ENCODE results near the gene CTXN3.
"Not testable (repeated sequence)": the region's sequence is repeated elsewhere in the genome, so short reads cannot be mapped to it uniquely, and the experiment has no call there.

Gene CTXN3

DNA sequence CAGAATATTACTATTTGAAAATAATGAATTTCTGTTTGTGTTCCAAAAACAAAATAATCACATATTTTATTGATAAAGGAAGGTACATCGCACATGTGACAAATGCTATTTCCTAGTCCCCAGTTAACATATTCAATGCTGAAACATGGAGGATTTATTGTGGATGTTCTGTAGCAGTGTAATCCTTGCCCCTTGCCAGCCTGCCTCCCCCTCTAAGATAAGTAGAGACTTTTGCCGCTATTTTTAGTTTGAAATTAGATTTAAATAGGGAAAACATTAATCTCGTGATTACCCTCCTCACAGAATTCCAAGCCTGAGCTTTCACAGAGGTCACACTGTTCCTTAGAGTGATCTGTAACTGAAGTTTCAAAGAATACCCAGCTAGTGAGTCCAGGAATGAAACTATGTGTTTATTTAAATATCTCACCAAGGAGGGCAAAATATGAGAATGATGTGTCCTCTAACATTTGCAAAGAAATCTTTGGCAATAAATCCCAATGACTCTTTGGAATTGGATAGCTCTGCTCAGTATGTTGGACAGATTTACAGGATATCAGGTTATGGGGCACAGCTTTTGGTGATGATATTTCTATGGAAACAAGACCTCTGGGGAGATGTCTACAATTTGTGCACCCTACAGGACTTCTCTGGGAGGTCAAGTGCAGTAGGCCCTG, 17.3 kb downstream of the CTXN3 start:
- Mint-ChIP-seq H3K4me1 (ENCODE audit: low read depth) (no peaks in the 10 kb centered on the region), H3K27me3 (ENCODE audit: low read depth) (no peaks in the 10 kb centered on the region), H3K27ac (no peak overlapping the region), H3K4me3 (no peak overlapping the region), H3K9me3 (no peaks in the 10 kb centered on the region), H3K36me3 (ENCODE audit: low read depth) (no peaks in the 10 kb centered on the region)
- no peak for DNase-seq (ENCODE audit: low spot score)

DNA sequence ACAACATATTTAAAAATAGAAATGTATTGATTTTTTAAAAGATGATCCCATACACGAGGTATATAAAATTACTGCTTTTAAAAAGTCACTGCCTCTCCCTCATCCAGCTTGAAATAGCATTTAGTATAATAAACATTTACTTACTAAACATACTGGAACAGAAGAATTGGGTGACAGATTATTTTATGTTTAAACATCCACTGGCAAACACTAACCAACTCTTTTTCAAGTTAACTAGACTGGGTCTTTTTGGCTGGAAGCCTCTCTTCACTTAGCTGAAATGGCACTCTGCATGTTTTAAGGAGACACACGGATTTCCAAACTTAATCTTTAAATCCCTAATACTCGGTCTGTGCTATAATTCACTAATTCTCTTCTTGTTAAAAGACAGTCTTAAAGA, 19.0 kb downstream of the CTXN3 start:
- no peaks in the 10 kb centered on the region for H3K27me3 Mint-ChIP-seq (ENCODE audit: low read depth)
- H3K4me1 Mint-ChIP-seq (ENCODE audit: low read depth), result no peaks in the 10 kb centered on the region
- DNase-seq (ENCODE audit: low spot score), result no peak
- H3K9me3 Mint-ChIP-seq, result no peaks in the 10 kb centered on the region
- no peak overlapping the region for H3K27ac Mint-ChIP-seq
- H3K36me3 Mint-ChIP-seq (ENCODE audit: low read depth), result no peaks in the 10 kb centered on the region
- no peak overlapping the region for H3K4me3 Mint-ChIP-seq

DNA sequence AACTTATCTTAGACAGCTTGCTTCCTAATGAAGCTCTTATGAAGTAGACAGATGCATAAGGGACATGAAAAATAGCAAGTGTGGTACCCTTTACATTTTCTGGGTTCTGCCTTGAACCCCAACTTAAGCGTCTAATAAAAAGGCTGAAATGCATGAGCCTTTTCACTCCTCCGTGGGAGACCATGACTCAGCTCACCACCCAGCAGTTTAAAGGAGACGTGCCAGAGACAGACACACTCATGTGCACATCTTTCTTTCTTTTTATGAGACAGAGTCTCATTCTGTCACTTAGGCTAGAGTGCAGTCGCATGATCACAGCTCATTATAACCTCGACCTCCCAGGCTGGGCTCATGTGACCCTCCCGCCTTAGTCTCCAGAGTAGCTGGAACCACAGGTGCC, 22.3 kb downstream of the CTXN3 start:
- Mint-ChIP-seq H3K36me3 (ENCODE audit: low read depth) (no peaks in the 10 kb centered on the region), H3K27ac (no peak overlapping the region), H3K4me1 (ENCODE audit: low read depth) (no peaks in the 10 kb centered on the region), H3K4me3 (no peak overlapping the region), H3K9me3 (no peaks in the 10 kb centered on the region), H3K27me3 (ENCODE audit: low read depth) (no peaks in the 10 kb centered on the region)
- no peak for DNase-seq (ENCODE audit: low spot score)

DNA sequence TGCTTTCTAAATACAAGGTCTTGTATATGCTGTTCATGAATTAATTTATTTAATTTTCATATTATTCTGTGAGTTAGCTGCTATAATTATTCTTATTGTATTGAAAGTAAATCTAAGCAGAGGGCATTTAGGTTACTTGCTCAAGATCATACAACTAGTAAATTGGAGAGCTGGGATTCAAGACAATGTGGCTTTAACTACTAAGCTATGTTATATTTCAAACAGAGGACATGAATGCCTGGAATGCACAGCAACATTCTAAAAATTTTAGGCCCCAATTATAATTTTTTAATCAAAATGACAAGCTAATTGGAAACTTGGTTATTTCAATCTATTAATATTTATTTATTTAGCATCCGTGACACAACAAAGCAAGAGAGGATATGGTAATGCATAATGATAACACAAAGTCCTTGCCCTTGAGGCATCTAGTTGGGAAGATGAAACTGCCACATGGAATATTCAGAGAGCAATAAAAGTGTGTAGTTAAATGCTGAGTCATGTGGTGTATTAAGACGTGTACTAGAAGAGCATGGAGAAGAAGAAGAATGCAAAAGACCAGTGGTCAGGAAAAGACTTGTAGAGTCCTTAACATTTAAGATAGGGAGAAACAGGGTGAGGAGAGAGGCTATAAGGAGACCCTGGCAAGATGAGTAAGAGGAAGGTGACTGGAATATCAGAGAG, 24.4 kb downstream of the CTXN3 start:
- Mint-ChIP-seq H3K4me1 (ENCODE audit: low read depth) (no peaks in the 10 kb centered on the region), H3K9me3 (no peaks in the 10 kb centered on the region)
- no peak for DNase-seq (ENCODE audit: low spot score)

DNA sequence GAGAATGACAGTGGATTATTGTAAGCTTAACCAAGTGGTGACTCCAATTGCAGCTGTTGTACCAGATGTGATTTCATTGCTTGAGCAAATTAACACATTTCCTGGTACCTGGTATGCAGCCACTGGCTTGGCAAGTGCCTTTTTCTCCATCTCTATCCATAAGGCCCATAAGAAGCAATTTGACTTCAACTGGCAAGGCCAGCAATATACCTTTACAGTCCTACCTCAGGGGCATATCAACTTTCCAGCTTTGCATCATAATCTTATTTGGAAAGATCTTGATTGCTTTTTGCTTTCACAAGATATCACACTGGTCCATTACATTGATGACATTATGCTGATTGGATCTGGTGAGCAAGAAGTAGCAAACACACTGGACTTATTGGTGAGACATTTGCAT, 28.1 kb downstream of the CTXN3 start:
- not testable (repeated sequence) for H3K9me3 Mint-ChIP-seq; DNase-seq (ENCODE audit: low spot score); H3K4me1 Mint-ChIP-seq (ENCODE audit: low read depth); H3K27me3 Mint-ChIP-seq (ENCODE audit: low read depth); H3K36me3 Mint-ChIP-seq (ENCODE audit: low read depth); H3K4me3 Mint-ChIP-seq; H3K27ac Mint-ChIP-seq

More for the DNA sequence above, 24.4 kb downstream of the CTXN3 start:
- Mint-ChIP-seq H3K27me3 (ENCODE audit: low read depth) (no peaks in the 10 kb centered on the region), H3K36me3 (ENCODE audit: low read depth) (no peaks in the 10 kb centered on the region), H3K4me3 (no peak overlapping the region), H3K27ac (no peak overlapping the region)

DNA sequence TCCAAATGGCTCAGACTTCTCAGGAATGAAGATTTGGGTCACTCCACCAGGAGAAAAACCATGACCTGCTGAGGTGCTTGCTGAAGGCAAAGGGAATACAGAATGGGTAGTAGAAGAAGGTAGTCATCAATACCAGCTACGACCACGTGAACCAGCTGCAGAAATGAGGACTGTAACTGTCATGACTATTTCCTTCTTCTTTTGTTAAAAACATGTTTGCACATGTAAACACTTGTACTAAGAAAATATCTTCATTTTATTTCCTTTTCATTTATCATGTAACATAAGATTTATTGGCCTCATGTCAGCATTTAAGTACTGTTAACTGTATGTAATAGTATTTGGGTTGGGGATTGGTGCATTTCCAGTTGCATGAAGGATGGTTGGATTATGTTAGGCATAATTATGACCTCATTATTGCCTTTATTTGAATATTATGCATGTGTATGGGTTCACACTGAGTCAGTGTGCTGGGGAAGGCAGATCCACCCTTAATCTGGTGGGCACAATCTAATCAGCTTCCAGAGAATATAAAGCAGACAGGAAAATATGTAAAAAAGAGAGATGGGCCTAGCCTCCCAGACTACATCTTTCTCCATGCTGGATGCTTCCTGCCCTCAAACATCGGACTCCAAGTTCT, 30.9 kb downstream of the CTXN3 start:
- H3K27ac Mint-ChIP-seq; H3K27me3 Mint-ChIP-seq (ENCODE audit: low read depth): not testable (repeated sequence)

DNA sequence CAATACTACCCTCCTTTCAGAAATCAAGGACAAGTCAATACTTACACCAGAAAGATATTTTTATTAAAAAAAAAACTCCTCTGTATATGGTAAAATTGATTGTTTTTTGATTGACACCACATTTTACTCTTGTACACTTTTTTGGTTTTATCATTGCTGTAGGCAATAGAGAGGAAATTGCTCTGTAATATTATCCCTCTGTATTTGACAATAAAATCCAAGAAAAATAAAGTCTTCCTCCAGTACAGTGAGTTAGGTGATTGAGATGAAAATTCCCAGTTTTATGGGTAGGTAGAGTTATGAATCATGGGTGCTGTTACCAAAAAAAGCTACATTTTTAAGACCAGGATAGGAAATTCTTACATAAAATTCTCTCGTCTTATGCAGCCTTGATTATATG, 31.7 kb downstream of the CTXN3 start:
- no peaks in the 10 kb centered on the region for H3K27me3 Mint-ChIP-seq (ENCODE audit: low read depth)
- H3K9me3 Mint-ChIP-seq, result no peaks in the 10 kb centered on the region
- no peaks in the 10 kb centered on the region for H3K4me1 Mint-ChIP-seq (ENCODE audit: low read depth)
- no peaks in the 10 kb centered on the region for H3K36me3 Mint-ChIP-seq (ENCODE audit: low read depth)
- no peak overlapping the region for H3K27ac Mint-ChIP-seq
- H3K4me3 Mint-ChIP-seq, result no peak overlapping the region
- no peak for DNase-seq (ENCODE audit: low spot score)

More for the DNA sequence above, 30.9 kb downstream of the CTXN3 start:
- not testable (repeated sequence) for DNase-seq (ENCODE audit: low spot score); H3K4me1 Mint-ChIP-seq (ENCODE audit: low read depth); H3K9me3 Mint-ChIP-seq; H3K36me3 Mint-ChIP-seq (ENCODE audit: low read depth); H3K4me3 Mint-ChIP-seq

DNA sequence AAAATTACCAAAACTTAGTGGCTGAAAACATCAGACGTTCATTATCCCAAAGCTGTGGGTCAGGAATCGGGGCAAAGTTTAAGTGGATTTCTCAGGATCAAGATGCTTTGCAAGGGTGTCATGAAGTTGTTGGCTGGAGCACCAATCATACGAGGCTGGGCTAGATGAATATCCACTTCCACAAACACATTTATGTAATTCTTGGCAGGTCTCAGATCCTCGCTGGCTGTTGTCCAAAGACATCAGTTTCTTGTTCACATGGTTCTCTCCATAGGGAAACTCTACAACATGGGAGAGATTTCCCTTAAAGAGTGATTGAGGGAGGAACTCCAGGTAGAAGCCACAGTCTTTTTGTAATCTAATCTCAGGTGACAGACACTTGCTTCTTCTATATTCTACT, 34.1 kb downstream of the CTXN3 start:
- no peaks in the 10 kb centered on the region for H3K4me1 Mint-ChIP-seq (ENCODE audit: low read depth)
- H3K4me3 Mint-ChIP-seq, result no peak overlapping the region
- no peak overlapping the region for H3K27ac Mint-ChIP-seq
- H3K27me3 Mint-ChIP-seq (ENCODE audit: low read depth), result no peaks in the 10 kb centered on the region
- no peak for DNase-seq (ENCODE audit: low spot score)
- H3K9me3 Mint-ChIP-seq, result no peaks in the 10 kb centered on the region
- H3K36me3 Mint-ChIP-seq (ENCODE audit: low read depth), result no peaks in the 10 kb centered on the region

DNA sequence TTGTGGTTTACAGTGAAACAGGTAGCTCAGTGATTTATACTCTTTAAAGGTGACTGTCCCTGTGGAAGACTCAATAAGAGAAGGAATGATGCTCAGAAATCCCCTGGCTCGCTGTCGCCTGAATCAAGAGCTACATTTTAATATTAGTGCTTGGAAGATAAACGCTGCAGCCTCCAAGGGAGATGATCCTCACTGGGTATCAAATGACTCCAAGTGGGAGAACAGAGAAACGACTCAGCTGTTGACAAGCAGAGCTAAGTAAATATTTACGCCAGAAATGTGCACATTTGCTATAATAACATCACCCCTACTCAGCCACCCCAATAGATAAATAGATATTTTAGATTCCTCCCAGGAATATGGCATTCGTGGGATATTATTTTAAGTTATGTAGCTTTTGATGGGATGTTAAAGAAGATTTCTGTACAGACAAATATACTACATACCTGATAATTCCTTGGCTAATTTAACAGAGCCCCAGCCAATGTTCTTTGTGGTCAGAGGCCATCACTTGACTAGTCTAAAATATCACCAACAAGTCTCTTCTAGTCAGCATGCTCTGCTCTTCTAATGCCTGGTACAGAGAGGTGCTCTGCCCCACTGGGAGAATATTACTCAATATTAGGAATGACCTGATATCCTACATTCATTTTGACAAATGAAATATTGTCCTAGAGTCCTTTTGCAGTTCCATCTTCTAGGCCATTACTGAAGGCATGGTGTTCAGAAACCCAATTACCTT, 36.0 kb downstream of the CTXN3 start:
- Mint-ChIP-seq H3K4me1 (ENCODE audit: low read depth) (no peaks in the 10 kb centered on the region), H3K27ac (no peak overlapping the region), H3K27me3 (ENCODE audit: low read depth) (no peaks in the 10 kb centered on the region), H3K4me3 (no peak overlapping the region), H3K36me3 (ENCODE audit: low read depth) (no peaks in the 10 kb centered on the region), H3K9me3 (no peaks in the 10 kb centered on the region)
- no peak for DNase-seq (ENCODE audit: low spot score)

DNA sequence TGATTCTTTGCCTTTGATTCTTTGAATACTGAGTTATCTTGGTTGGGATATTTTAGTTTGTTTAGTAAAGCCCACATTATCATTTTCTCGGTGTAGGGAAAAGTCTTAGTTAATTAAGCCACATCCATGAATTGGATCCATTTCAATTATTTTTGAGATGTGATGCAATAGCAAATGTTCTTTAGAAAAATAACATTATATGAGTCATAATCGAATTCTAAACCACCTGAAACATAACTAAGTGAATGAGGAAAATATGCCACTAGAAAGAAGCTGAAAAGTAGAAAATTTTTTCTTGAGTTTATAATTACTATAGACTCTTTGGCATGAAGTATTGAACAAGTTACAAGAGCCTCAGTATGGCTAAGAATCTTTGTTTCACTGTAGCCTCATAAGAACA, 36.8 kb downstream of the CTXN3 start:
- H3K27me3 Mint-ChIP-seq (ENCODE audit: low read depth), result no peaks in the 10 kb centered on the region
- H3K4me1 Mint-ChIP-seq (ENCODE audit: low read depth), result no peaks in the 10 kb centered on the region
- no peak overlapping the region for H3K4me3 Mint-ChIP-seq
- no peaks in the 10 kb centered on the region for H3K36me3 Mint-ChIP-seq (ENCODE audit: low read depth)
- DNase-seq (ENCODE audit: low spot score), result no peak
- no peak overlapping the region for H3K27ac Mint-ChIP-seq
- no peaks in the 10 kb centered on the region for H3K9me3 Mint-ChIP-seq

DNA sequence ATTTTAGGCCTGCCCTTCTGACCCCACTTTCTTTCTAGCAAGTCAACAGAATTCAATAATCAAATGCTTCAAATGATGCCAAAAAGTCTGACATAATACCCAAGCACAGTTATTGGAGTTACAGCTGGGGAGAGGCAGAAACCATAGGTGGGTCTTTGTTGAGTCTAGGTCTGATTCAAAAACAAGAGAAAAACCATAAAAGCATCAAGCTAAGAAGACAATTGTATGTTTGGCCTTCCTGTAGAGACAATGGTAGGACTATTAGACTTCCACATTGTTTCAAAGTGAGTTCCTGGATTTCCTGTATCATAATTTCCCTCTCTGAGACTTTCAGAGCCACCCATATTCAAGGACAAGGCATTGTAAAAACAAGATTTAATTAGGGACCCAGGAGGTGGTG, 37.5 kb downstream of the CTXN3 start:
- DNase-seq (ENCODE audit: low spot score), result no peak
- Mint-ChIP-seq H3K4me1 (ENCODE audit: low read depth) (no peaks in the 10 kb centered on the region), H3K4me3 (no peak overlapping the region), H3K36me3 (ENCODE audit: low read depth) (no peaks in the 10 kb centered on the region), H3K27ac (no peak overlapping the region), H3K9me3 (no peaks in the 10 kb centered on the region), H3K27me3 (ENCODE audit: low read depth) (no peaks in the 10 kb centered on the region)

DNA sequence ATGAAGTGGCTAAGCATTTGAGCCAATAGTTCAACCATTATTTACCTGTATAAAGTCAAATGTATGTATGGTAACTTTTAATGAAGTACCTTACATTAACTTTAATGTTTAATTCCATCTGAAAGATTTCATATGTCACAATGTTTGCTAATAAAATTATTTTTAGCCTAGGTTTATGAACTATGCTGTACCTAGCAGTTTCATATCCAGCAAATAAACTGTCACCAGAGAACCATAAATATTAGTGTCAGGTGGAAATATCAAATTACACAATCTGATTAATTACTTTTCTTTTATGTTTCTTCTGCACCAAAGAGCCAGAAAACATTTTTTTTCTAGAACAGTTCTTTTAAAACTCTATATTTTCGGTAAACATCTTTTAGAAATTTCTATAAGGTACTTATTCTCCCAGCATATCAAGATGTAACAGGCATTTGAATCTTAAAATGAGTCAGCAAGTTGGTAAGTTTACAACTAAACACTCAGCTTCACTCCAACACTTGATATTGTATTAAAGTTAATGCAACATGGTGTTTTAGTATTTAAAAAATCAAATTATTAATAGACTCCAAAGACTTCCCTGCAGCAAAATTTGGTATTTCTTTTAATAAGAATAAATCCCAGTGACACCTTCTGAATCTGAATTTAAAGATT, 45.8 kb downstream of the CTXN3 start:
- Mint-ChIP-seq H3K27me3 (ENCODE audit: low read depth) (peaks cover 2% of the 10 kb centered on the region), H3K27ac (no peak overlapping the region), H3K4me3 (no peak overlapping the region), H3K9me3 (no peaks in the 10 kb centered on the region), H3K4me1 (ENCODE audit: low read depth) (no peaks in the 10 kb centered on the region), H3K36me3 (ENCODE audit: low read depth) (no peaks in the 10 kb centered on the region)
- no peak for DNase-seq (ENCODE audit: low spot score)

DNA sequence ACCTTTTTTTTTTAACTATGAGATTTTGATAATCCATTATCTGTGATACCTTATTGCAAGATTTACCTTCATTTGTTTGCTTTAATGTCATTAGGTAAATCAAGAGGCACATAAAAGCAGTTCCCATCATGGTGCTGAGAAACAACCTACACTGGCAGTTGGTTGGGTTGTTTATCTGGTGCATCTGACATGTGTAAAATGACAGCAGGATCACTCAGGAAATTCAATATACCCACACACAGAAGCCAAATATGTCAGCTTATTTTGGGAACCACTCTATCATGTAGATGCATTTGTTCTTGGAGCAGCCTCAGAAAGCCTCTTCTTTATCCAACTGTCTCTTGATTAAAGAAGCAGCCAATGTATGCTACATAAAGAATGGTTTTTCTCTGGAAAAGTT, 46.5 kb downstream of the CTXN3 start:
- H3K27ac Mint-ChIP-seq, result no peak overlapping the region
- H3K4me3 Mint-ChIP-seq, result no peak overlapping the region
- no peaks in the 10 kb centered on the region for H3K4me1 Mint-ChIP-seq (ENCODE audit: low read depth)
- H3K9me3 Mint-ChIP-seq, result no peaks in the 10 kb centered on the region
- H3K36me3 Mint-ChIP-seq (ENCODE audit: low read depth), result no peaks in the 10 kb centered on the region
- DNase-seq (ENCODE audit: low spot score), result no peak
- H3K27me3 Mint-ChIP-seq (ENCODE audit: low read depth), result peaks cover 2% of the 10 kb centered on the region

DNA sequence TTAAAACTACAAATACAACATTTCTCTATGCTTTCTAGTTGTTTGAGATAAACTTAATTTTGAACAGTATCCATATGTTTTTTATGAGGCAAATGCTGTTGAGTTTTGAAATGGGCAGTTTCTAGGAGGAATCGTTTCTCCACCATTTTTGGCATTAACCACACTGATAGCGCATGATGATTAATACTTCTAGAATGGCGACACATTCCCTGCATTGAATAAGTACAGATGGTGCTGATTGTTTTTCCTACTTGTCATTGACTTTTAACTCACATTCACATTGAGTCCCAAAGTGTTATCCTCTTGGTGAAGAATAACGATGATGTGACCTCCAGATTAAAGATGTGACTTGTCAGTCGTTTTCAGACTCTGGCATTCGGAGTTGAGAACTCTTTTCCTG, 47.8 kb downstream of the CTXN3 start:
- Mint-ChIP-seq H3K9me3 (no peaks in the 10 kb centered on the region), H3K36me3 (ENCODE audit: low read depth) (no peaks in the 10 kb centered on the region)
- no peak for DNase-seq (ENCODE audit: low spot score)

More for the DNA sequence above, 47.8 kb downstream of the CTXN3 start:
- H3K4me1 Mint-ChIP-seq (ENCODE audit: low read depth), result no peaks in the 10 kb centered on the region
- no peak overlapping the region for H3K27ac Mint-ChIP-seq
- no peak overlapping the region for H3K4me3 Mint-ChIP-seq
- H3K27me3 Mint-ChIP-seq (ENCODE audit: low read depth), result peaks cover 2% of the 10 kb centered on the region

Measured in T-helper 2 cell treated with Interferon-gamma antibody and Interleukin-4, amounts not matched to agents 5 μg/mL and 100 μg/mL, for 36 hours (primary cell).